ENCODE results near the gene PPFIBP1. TPM values are rescaled to one million over a fixed set of nuclear protein-coding genes. Genes with fewer than 3 reads are reported as not detected.

Gene PPFIBP1
- total and polyA plus RNA-seq, 4 experiments from 2014 or later: 2.1 to 6.5 (median 3.8) TPM

DNA sequence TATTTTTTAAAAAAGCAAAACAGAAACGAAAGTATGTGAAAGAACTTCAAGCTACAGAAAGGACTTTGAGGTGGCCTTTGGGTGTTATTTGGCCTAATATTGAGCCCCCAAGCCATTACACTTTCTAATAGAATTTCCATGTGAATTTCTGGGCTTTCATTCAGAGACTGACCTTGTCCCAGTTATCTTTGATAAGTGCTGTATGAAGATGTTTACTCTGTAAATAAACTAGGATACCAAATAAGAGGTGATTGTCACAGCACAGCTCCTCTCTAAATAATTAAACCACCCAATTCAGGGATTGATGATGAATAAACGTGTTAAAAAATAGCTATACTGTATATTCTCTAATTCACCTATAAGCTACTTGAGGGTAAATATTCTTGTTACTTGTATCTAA lies 32.8 kb upstream of the PPFIBP1 start:
- no peak overlapping the region for H3K27ac ChIP-seq (ENCODE audit: low read depth, low read length)
- H3K4me3 ChIP-seq (ENCODE audit: low read length in 2 of 2): no peak overlapping the region
- Mint-ChIP-seq H3K9me3 (peaks cover 0 to 2% (median 0%) of the 10 kb centered on the region in 8 donors), H3K27ac (no peak overlapping the region), H3K4me1 (no peaks in the 10 kb centered on the region), H3K27me3 (peaks cover 3 to 9% of the 10 kb centered on the region in 2 donors), H3K4me3 (no peak overlapping the region), H3K36me3 (no peaks in the 10 kb centered on the region)
- peaks cover 6% of the 10 kb centered on the region for H3K27me3 ChIP-seq (ENCODE audit: insufficient read depth, low read length)
- DNase-seq: no peak
- H3K9me3 ChIP-seq (ENCODE audit: control insufficient read depth in 1 of 2, low read length in 2 of 2): no peaks in the 10 kb centered on the region
- no peaks in the 10 kb centered on the region for H3K36me3 ChIP-seq (ENCODE audit: insufficient read depth, low read length)
- CTCF ChIA-PET (ENCODE audit: partially characterized antibody): no interaction called here
- POLR2A ChIA-PET (ENCODE audit: partially characterized antibody): no interaction called here
- H3K4me1 ChIP-seq (ENCODE audit: insufficient read depth, low read length): no peaks in the 10 kb centered on the region
- intact Hi-C loops (cut with micrococcal nuclease): no loop called here

DNA sequence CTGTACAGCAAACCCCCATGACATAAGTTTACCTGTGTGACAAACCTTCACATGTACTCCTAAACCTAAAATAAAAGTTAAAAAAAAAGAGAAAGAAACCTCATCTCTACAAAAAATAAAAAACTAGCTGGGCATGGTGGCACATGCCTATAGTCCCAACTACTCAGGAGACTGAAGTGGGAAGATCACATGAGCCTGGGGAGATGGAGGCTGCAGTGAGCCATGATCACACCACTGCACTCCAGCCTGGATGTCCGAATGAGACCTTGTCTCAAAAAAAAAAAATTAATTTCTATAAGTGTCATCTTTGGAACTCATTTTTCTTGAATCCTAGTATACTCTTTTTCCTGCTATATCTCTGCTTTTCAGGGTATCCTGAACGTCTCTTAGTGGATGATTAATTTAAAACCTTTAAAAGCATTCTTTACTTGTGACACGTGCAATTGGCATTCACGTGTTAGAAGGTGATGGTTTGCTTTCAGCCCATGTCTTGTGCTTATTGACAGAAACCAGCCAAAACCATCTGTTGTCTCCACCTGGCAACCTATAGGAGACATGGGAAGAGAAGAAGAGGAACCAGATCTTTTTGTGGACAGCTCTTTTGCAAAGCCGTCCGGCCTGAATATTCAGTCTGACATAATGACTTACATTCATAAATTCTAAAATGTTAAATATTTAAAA lies 30.6 kb upstream of the PPFIBP1 start:
- Histone ChIP-seq H3K27me3 (ENCODE audit: insufficient read depth, low read length) (peaks cover 6% of the 10 kb centered on the region), H3K27ac (ENCODE audit: low read depth, low read length) (no peak overlapping the region), H3K4me3 (ENCODE audit: low read length in 2 of 2) (no peak overlapping the region), H3K36me3 (ENCODE audit: insufficient read depth, low read length) (no peaks in the 10 kb centered on the region), H3K4me1 (ENCODE audit: insufficient read depth, low read length) (no peaks in the 10 kb centered on the region), H3K9me3 (ENCODE audit: control insufficient read depth in 1 of 2, low read length in 2 of 2) (no peaks in the 10 kb centered on the region)
- DNase-seq: no peak
- Mint-ChIP-seq H3K4me1 (peaks cover 0 to 2% (median 0%) of the 10 kb centered on the region in 4 donors), H3K9me3 (peaks cover 0 to 2% (median 0%) of the 10 kb centered on the region in 8 donors), H3K36me3 (no peaks in the 10 kb centered on the region), H3K27ac (no peak overlapping the region), H3K4me3 (no peak overlapping the region), H3K27me3 (peaks cover 3 to 23% of the 10 kb centered on the region in 2 donors)
- POLR2A ChIA-PET (ENCODE audit: partially characterized antibody): no interaction called here
- CTCF ChIA-PET (ENCODE audit: partially characterized antibody): no interaction called here
- intact Hi-C loops (cut with micrococcal nuclease): no loop called here

DNA sequence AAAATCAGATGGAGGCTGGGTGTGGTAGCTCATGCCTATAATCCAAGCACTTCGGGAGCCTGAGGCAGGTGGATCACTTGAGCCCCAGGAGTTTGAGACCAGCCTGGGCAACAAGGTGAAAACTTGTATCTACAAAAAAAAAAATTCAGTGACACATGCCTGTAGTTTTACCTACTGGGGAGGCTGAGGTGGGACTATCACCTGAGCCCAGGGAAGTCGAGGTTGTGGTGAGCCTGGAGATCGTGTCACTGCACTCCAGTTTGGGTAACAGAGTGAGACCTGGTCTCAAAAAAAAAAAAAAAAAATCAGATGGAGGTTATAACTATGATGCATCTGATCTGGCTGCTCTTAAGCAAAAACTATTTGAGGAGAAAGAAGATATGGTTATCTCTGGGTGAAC lies 26.6 kb upstream of the PPFIBP1 start:
- H3K4me1 ChIP-seq (ENCODE audit: insufficient read depth, low read length): no peaks in the 10 kb centered on the region
- intact Hi-C loops (cut with micrococcal nuclease): no loop called here
- peak in 1 of 5 donors; percentile 28 for DNase-seq
- Mint-ChIP-seq H3K36me3 (no peaks in the 10 kb centered on the region), H3K4me1 (peaks cover 0 to 12% (median 8%) of the 10 kb centered on the region in 4 donors), H3K27ac (no peak overlapping the region), H3K27me3 (peaks cover 14 to 40% of the 10 kb centered on the region in 2 donors), H3K4me3 (no peak overlapping the region), H3K9me3 (peaks cover 0 to 2% (median 0%) of the 10 kb centered on the region in 8 donors)
- no peak overlapping the region for H3K27ac ChIP-seq (ENCODE audit: low read depth, low read length)
- H3K4me3 ChIP-seq (ENCODE audit: low read length in 2 of 2): no peak overlapping the region
- ChIA-PET POLR2A (ENCODE audit: partially characterized antibody) (no interaction called here), CTCF (ENCODE audit: partially characterized antibody) (no interaction called here)
- H3K36me3 ChIP-seq (ENCODE audit: insufficient read depth, low read length): no peaks in the 10 kb centered on the region
- H3K27me3 ChIP-seq (ENCODE audit: insufficient read depth, low read length): no peaks in the 10 kb centered on the region
- H3K9me3 ChIP-seq (ENCODE audit: control insufficient read depth in 1 of 2, low read length in 2 of 2): no peaks in the 10 kb centered on the region

DNA sequence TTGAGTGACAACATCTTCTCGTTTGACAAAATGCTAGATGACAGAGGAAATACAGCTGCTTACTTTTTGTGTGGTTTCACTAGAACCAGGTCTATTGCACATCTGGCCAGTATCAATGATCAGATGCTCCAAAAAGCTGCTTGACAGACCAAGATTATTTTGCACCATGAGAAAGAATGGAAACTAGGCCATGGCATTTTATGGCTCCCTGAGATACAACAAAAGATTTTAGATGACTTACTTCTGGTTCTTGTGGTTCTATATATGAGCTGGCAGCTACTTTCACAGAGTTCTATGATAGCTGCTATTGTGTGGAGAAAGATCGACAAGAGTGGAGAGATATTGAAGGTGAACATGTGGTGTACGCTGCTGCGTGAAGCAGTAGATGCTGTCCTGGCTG lies 25.9 kb upstream of the PPFIBP1 start:
- no peak overlapping the region for H3K4me3 Mint-ChIP-seq
- peaks cover 0 to 12% (median 8%) of the 10 kb centered on the region in 4 donors for H3K4me1 Mint-ChIP-seq
- intact Hi-C loops (cut with micrococcal nuclease): no loop called here

DNA sequence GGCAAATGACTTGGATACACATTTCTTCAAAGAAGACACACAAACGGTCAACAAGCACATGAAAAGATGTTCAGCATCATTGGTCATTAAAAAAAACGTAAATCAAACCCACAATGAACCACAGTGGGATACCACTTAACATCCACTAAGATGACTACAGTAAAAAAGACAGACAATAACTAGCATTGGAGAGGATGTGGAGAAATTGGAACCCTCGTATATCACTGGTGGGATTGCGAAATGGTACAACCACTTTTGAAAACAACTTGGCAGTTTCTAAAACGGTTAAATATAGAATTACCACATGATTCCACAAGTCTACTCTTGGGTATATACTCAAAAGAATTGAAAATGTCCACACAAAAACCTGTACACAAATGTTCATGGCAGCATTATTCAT lies 25.2 kb upstream of the PPFIBP1 start:
- H3K36me3 ChIP-seq (ENCODE audit: insufficient read depth, low read length): no peaks in the 10 kb centered on the region
- no peaks in the 10 kb centered on the region for H3K9me3 ChIP-seq (ENCODE audit: control insufficient read depth in 1 of 2, low read length in 2 of 2)
- Mint-ChIP-seq H3K4me3 (no peak overlapping the region), H3K4me1 (peaks cover 0 to 12% (median 8%) of the 10 kb centered on the region in 4 donors), H3K36me3 (no peaks in the 10 kb centered on the region), H3K27me3 (peaks cover 11 to 40% of the 10 kb centered on the region in 2 donors), H3K27ac (no peak overlapping the region), H3K9me3 (peaks cover 0 to 3% (median 0%) of the 10 kb centered on the region in 8 donors)
- H3K4me1 ChIP-seq (ENCODE audit: insufficient read depth, low read length): no peaks in the 10 kb centered on the region
- no peak overlapping the region for H3K4me3 ChIP-seq (ENCODE audit: low read length in 2 of 2)
- intact Hi-C loops (cut with micrococcal nuclease): no loop called here
- POLR2A ChIA-PET (ENCODE audit: partially characterized antibody): no interaction called here
- CTCF ChIA-PET (ENCODE audit: partially characterized antibody): no interaction called here
- H3K27ac ChIP-seq (ENCODE audit: low read depth, low read length): no peak overlapping the region
- H3K27me3 ChIP-seq (ENCODE audit: insufficient read depth, low read length): no peaks in the 10 kb centered on the region
- DNase-seq: no peak

More for the DNA sequence above, 25.9 kb upstream of the PPFIBP1 start:
- no peaks in the 10 kb centered on the region for H3K9me3 ChIP-seq (ENCODE audit: control insufficient read depth in 1 of 2, low read length in 2 of 2)
- no peak for DNase-seq
- H3K9me3 Mint-ChIP-seq: peaks cover 0 to 3% (median 0%) of the 10 kb centered on the region in 8 donors
- ChIA-PET CTCF (ENCODE audit: partially characterized antibody) (no interaction called here), POLR2A (ENCODE audit: partially characterized antibody) (no interaction called here)
- no peaks in the 10 kb centered on the region for H3K27me3 ChIP-seq (ENCODE audit: insufficient read depth, low read length)
- peaks cover 11 to 40% of the 10 kb centered on the region in 2 donors for H3K27me3 Mint-ChIP-seq
- H3K4me1 ChIP-seq (ENCODE audit: insufficient read depth, low read length): no peaks in the 10 kb centered on the region
- H3K4me3 ChIP-seq (ENCODE audit: low read length in 2 of 2): no peak overlapping the region
- no peaks in the 10 kb centered on the region for H3K36me3 ChIP-seq (ENCODE audit: insufficient read depth, low read length)
- H3K36me3 Mint-ChIP-seq: no peaks in the 10 kb centered on the region
- no peak overlapping the region for H3K27ac ChIP-seq (ENCODE audit: low read depth, low read length)
- H3K27ac Mint-ChIP-seq: no peak overlapping the region

DNA sequence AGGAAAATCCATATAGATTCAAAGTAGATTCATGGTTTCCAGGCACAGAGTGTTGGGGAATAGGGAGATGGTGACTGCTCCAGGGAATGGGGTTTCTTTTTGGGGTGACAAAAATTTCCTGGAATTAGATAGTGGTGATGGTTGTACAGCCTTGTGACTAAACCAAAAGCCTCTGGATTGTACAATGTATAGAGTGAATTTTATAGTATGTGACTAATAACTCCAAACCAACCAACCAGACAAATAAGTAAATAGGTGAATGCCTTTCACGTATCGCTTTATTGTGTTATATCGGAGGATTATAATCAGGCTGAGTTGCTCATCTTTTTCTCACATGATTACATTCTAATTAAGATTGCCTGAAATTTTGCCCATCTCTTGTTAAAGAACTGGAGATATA lies 24.6 kb upstream of the PPFIBP1 start:
- Mint-ChIP-seq H3K9me3 (peaks cover 0 to 3% (median 0%) of the 10 kb centered on the region in 8 donors), H3K4me3 (no peak overlapping the region), H3K36me3 (no peaks in the 10 kb centered on the region), H3K27me3 (peaks cover 11 to 40% of the 10 kb centered on the region in 2 donors), H3K4me1 (peaks cover 0 to 12% (median 8%) of the 10 kb centered on the region in 4 donors), H3K27ac (no peak overlapping the region)
- intact Hi-C loops (cut with micrococcal nuclease): no loop called here
- ChIA-PET POLR2A (ENCODE audit: partially characterized antibody) (no interaction called here), CTCF (ENCODE audit: partially characterized antibody) (no interaction called here)
- Histone ChIP-seq H3K27ac (ENCODE audit: low read depth, low read length) (no peak overlapping the region), H3K4me1 (ENCODE audit: insufficient read depth, low read length) (no peaks in the 10 kb centered on the region), H3K36me3 (ENCODE audit: insufficient read depth, low read length) (no peaks in the 10 kb centered on the region), H3K4me3 (ENCODE audit: low read length in 2 of 2) (no peak overlapping the region), H3K27me3 (ENCODE audit: insufficient read depth, low read length) (no peaks in the 10 kb centered on the region), H3K9me3 (ENCODE audit: control insufficient read depth in 1 of 2, low read length in 2 of 2) (no peaks in the 10 kb centered on the region)
- DNase-seq: no peak

DNA sequence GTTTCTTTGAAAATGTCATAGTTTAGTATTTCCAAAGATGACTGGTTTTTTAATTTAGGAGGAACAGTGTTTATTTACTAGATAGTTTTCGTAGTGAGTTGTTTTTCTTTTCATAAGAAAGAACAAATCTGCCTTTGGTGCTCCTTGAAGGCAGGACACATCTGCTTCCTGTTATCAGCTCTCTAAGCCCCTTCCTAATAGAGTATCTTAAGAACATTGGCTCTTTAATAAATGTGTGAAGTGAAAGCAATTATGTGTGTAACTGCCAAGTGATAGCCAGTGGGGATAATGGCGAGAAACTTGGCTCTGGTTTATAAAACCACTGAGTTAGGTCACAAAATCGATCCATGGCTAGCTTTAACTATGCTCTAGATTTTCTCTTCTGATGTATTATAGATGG lies 23.5 kb upstream of the PPFIBP1 start:
- H3K27ac ChIP-seq (ENCODE audit: low read depth, low read length): no peak overlapping the region
- peaks cover 0 to 12% (median 8%) of the 10 kb centered on the region in 4 donors for H3K4me1 Mint-ChIP-seq
- intact Hi-C loops (cut with micrococcal nuclease): no loop called here

More for the DNA sequence above, 23.5 kb upstream of the PPFIBP1 start:
- H3K36me3 Mint-ChIP-seq: no peaks in the 10 kb centered on the region
- H3K27me3 Mint-ChIP-seq: peaks cover 13 to 34% of the 10 kb centered on the region in 2 donors
- ChIA-PET CTCF (ENCODE audit: partially characterized antibody) (no interaction called here), POLR2A (ENCODE audit: partially characterized antibody) (no interaction called here)
- Histone ChIP-seq H3K4me1 (ENCODE audit: insufficient read depth, low read length) (no peaks in the 10 kb centered on the region), H3K9me3 (ENCODE audit: control insufficient read depth in 1 of 2, low read length in 2 of 2) (no peaks in the 10 kb centered on the region), H3K4me3 (ENCODE audit: low read length in 2 of 2) (no peak overlapping the region), H3K27me3 (ENCODE audit: insufficient read depth, low read length) (no peaks in the 10 kb centered on the region), H3K36me3 (ENCODE audit: insufficient read depth, low read length) (no peaks in the 10 kb centered on the region)
- no peak overlapping the region for H3K27ac Mint-ChIP-seq
- DNase-seq: no peak
- no peak overlapping the region for H3K4me3 Mint-ChIP-seq
- H3K9me3 Mint-ChIP-seq: peaks cover 0 to 3% (median 0%) of the 10 kb centered on the region in 8 donors
